Keratinocyte (primary cell): ENCODE measurements around the gene MYBPH. TPM values are rescaled to one million over a fixed set of nuclear protein-coding genes. Genes with fewer than 3 reads are reported as not detected.

Experiments
- DNase-seq: peaks from one replicate; pipeline ENCODE4 v3.0.0-alpha.2; 2011; ENCODE audit warnings: low read depth, missing footprints, low spot score
- FAIRE-seq: peaks from 2 replicates; lab custom pipeline; 2011; peaks lifted over from hg19 to GRCh38; lab: Jason Lieb, UNC
- H2AFZ ChIP-seq: 2 replicates; pipeline ENCODE4 v1.6.0; 2012; ENCODE audit warnings: low read length, control low read depth, inconsistent platforms; ENCODE audit not compliant: control insufficient read depth
- H3K27ac ChIP-seq: 2 replicates; pipeline ENCODE4 v1.5.1; 2011; ENCODE audit warnings: low read length; ENCODE audit not compliant: control insufficient read depth, insufficient read depth
- H3K27me3 ChIP-seq: 3 replicates; pipeline ENCODE4 v1.6.0; 2011; ENCODE audit warnings: low read length; ENCODE audit not compliant: control insufficient read depth, insufficient read depth; ENCODE audit errors: extremely low read depth
- H3K36me3 ChIP-seq, 2 experiments: 2 replicates in 1 of 2; 3 replicates in 1 of 2; pipeline ENCODE4 v1.5.1; 2011; ENCODE audit warnings: low read length in 2 of 2, mild to moderate bottlenecking in 1 of 2; ENCODE audit not compliant: control insufficient read depth in 2 of 2, insufficient read depth in 2 of 2; ENCODE audit errors: extremely low read depth in 1 of 2
- H3K4me1 ChIP-seq: 3 replicates; pipeline ENCODE4 v1.5.1; 2011; ENCODE audit warnings: low read length; ENCODE audit not compliant: control insufficient read depth, insufficient read depth; ENCODE audit errors: extremely low read depth
- H3K4me2 ChIP-seq: 3 replicates; pipeline ENCODE4 v1.6.0; 2011; ENCODE audit warnings: low read depth, low read length; ENCODE audit not compliant: control insufficient read depth, insufficient read depth; ENCODE audit errors: extremely low read depth
- H3K4me3 ChIP-seq, 3 experiments: fragments of 200-600 bp in 1 of 3; sonication (generic) in 1 of 3; 2 replicates in 2 of 3; 3 replicates in 1 of 3; pipeline ENCODE4 v1.5.1; 2011 to 2016; ENCODE audit warnings: low read length in 3 of 3, mild to moderate bottlenecking in 3 of 3, control low read depth in 2 of 3, inconsistent platforms in 1 of 3, low read depth in 1 of 3, mixed read lengths in 1 of 3, mixed run types in 1 of 3, moderate library complexity in 1 of 3; ENCODE audit not compliant: control insufficient read depth in 2 of 3, insufficient read depth in 2 of 3; ENCODE audit errors: extremely low read depth in 1 of 3
- H3K79me2 ChIP-seq: 2 replicates; pipeline ENCODE4 v1.6.0; 2012; ENCODE audit warnings: low read length; ENCODE audit not compliant: control insufficient read depth, insufficient read depth
- H3K9ac ChIP-seq: 3 replicates; pipeline ENCODE4 v1.6.0; 2011; ENCODE audit warnings: low read length; ENCODE audit not compliant: control insufficient read depth, insufficient read depth; ENCODE audit errors: extremely low read depth
- H3K9me1 ChIP-seq: 3 replicates; pipeline ENCODE4 v1.6.0; 2011; ENCODE audit warnings: low read length; ENCODE audit not compliant: control insufficient read depth, insufficient read depth; ENCODE audit errors: extremely low read depth
- H3K9me3 ChIP-seq: 2 replicates; pipeline ENCODE4 v1.5.1; 2012; ENCODE audit warnings: low read depth, low read length; ENCODE audit not compliant: control insufficient read depth
- H4K20me1 ChIP-seq: 3 replicates; pipeline ENCODE4 v1.6.0; 2011; ENCODE audit warnings: low read length; ENCODE audit not compliant: control insufficient read depth, insufficient read depth; ENCODE audit errors: extremely low read depth
- CTCF ChIP-seq, 3 experiments: IDR thresholded peaks in 1 of 3; conservative IDR thresholded peaks in 1 of 3; optimal IDR thresholded peaks in 1 of 3; 2 replicates in 2 of 3; 3 replicates in 1 of 3; pipeline versions ENCODE3 to v1.5.1; 2011; ENCODE audit warnings: low read length in 3 of 3, mild to moderate bottlenecking in 3 of 3, moderate library complexity in 2 of 3, control low read depth in 1 of 3, inconsistent platforms in 1 of 3; ENCODE audit not compliant: insufficient read depth in 2 of 3; ENCODE audit errors: extremely low read depth in 1 of 3
- EZH2 ChIP-seq: IDR thresholded peaks from one replicate; pipeline ENCODE4 v1.6.1; 2012; ENCODE audit warnings: inconsistent platforms, mild to moderate bottlenecking, low read length, moderate library complexity
- dilution Hi-C: fragments of 300-500 bp; cut with MboI; formaldehyde crosslinking; loops from one replicate; pipeline ENCODE4 v1.7.0; 2020; ENCODE audit warnings: low sequenced_read_pairs; ENCODE audit not compliant: extremely low pct_ligation_motif_present
- polyA plus RNA-seq, 5 experiments: library from polyadenylated mRNA; depleted of rRNA in 3 of 5; stranded (reverse) in 3 of 5; stranded (forward) in 1 of 5; unstranded in 1 of 5; fragments of >200 nt; gene quantifications; 1 replicate in 1 of 5; 2 replicates in 3 of 5; 3 replicates in 1 of 5; pipeline versions ENCODE4 v1.2.1 to v1.2.3, GENCODE V29; 2011 to 2012; ENCODE audit warnings: missing spikeins in 2 of 5, low read depth in 1 of 5, low replicate concordance in 1 of 5

Gene MYBPH
- polyA plus RNA-seq, 1 donor (not counting 4 experiments of a cell fraction or from before 2014, with no cell fraction given), result not detected

- no peak for DNase-seq
- H3K4me3 ChIP-seq, result no peak overlapping the region
- H4K20me1 ChIP-seq, result no peaks in the 10 kb centered on the region
- no peaks in the 10 kb centered on the region for H3K36me3 ChIP-seq
- no peak overlapping the region for H3K9ac ChIP-seq
- H2AFZ ChIP-seq, result no peak overlapping the region
- H3K4me1 ChIP-seq, result no peaks in the 10 kb centered on the region
- no peak for TF ChIP-seq CTCF (optimal IDR thresholded peaks at IDR 0.05 in 1 of 3, IDR thresholded peaks at IDR 0.05 in 1 of 3, conservative IDR thresholded peaks at IDR 0.05 in 1 of 3; ENCODE audit: extremely low read depth in 1 of 3, insufficient read depth in 2 of 3, low read length in 3 of 3)
- TF ChIP-seq EZH2, result no peak
- FAIRE-seq, result no peak
- dilution Hi-C loops, result no loop called here
- H3K9me1 ChIP-seq, result no peaks in the 10 kb centered on the region
- H3K79me2 ChIP-seq, result no peaks in the 10 kb centered on the region
- H3K27me3 ChIP-seq, result no peaks in the 10 kb centered on the region
- no peak overlapping the region for H3K27ac ChIP-seq
- H3K9me3 ChIP-seq, result no peaks in the 10 kb centered on the region
- no peak overlapping the region for H3K4me2 ChIP-seq
Observed at GRCh38 chr1:203215573-203215972, 39.9 kb upstream of the MYBPH start.

DNA sequence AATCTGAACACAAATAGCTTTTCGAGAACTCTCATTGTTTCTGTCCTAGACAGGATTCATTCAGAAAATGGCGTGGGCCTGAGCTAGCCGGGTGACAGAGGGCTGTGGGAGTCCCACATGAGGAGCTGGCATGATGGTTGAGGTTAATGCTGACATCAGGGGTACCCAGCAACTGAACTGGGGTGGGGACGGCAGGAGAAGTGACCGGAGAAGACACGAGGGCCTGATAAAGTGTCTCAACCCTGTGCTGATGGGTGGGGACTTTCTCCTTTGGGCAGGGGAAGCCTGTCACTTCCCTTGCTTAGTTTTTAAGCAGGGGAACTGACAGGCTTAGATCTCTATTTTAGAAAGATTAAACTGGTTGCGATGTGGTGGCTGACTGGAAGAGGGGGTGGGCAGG is 39.2 kb upstream of the MYBPH start:
- DNase-seq (no peak), FAIRE-seq (no peak)
- H3K27me3 ChIP-seq, result no peaks in the 10 kb centered on the region
- H3K9me3 ChIP-seq, result no peaks in the 10 kb centered on the region
- dilution Hi-C loops, result no loop called here
- H3K4me3 ChIP-seq, result no peak overlapping the region
- H3K36me3 ChIP-seq, result no peaks in the 10 kb centered on the region
- H3K79me2 ChIP-seq, result no peaks in the 10 kb centered on the region
- no peak overlapping the region for H3K9ac ChIP-seq
- no peaks in the 10 kb centered on the region for H3K4me1 ChIP-seq
- H3K4me2 ChIP-seq, result no peak overlapping the region
- TF ChIP-seq EZH2, result no peak
- no peak for TF ChIP-seq CTCF (optimal IDR thresholded peaks at IDR 0.05 in 1 of 3, IDR thresholded peaks at IDR 0.05 in 1 of 3, conservative IDR thresholded peaks at IDR 0.05 in 1 of 3; ENCODE audit: extremely low read depth in 1 of 3, insufficient read depth in 2 of 3, low read length in 3 of 3)
- no peaks in the 10 kb centered on the region for H3K9me1 ChIP-seq
- H2AFZ ChIP-seq, result no peak overlapping the region
- no peak overlapping the region for H3K27ac ChIP-seq
- H4K20me1 ChIP-seq, result no peaks in the 10 kb centered on the region
